GM21423 (cell line): ENCODE measurements around the gene PSMC5.
"Not testable (repeated sequence)": the region's sequence is repeated elsewhere in the genome, so short reads cannot be mapped to it uniquely, and the experiment has no call there.

Experiments
- ATAC-seq: cut with Tn5 transposase; IDR thresholded peaks from one replicate; pipeline ENCODE4 v1.9.1; 2021; ENCODE audit warnings: mild to moderate bottlenecking, moderate library complexity; ENCODE audit not compliant: unreplicated experiment

PSMC5 gene

GRCh38 chr17:63870292-63870665 lies 43.0 kb downstream of the PSMC5 start:
- ATAC-seq, result not testable (repeated sequence)

- ATAC-seq, result not testable (repeated sequence)
Observed at GRCh38 chr17:63871646-63872365, 44.6 kb downstream of the PSMC5 start.

DNA sequence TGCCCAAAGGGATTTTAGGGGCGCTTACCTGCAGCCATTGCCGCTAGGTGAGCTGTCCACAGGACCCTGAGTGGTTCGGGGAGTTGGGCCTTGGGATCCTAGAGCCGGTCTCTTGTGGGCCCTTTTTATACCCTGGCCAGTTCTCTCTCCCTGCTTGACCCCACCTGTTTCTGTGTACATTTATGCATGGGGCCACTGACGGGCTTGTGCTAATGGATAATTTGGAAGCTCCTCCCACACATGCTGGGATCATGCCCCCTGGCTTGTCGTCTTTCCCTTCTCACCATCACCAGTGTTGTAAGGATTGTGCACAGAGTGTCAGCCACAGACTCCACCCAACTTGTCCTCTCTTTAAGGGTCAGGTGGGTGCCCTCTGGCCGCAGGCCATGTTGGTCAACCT lies 46.3 kb downstream of the PSMC5 start, which contains the start of gene CSH2:
TSS of gene CSH2 (minus strand) at position 101 of the 400 bp plus-strand sequence. CDS start at position 38, 63 bp downstream.
- not testable (repeated sequence) for ATAC-seq

DNA sequence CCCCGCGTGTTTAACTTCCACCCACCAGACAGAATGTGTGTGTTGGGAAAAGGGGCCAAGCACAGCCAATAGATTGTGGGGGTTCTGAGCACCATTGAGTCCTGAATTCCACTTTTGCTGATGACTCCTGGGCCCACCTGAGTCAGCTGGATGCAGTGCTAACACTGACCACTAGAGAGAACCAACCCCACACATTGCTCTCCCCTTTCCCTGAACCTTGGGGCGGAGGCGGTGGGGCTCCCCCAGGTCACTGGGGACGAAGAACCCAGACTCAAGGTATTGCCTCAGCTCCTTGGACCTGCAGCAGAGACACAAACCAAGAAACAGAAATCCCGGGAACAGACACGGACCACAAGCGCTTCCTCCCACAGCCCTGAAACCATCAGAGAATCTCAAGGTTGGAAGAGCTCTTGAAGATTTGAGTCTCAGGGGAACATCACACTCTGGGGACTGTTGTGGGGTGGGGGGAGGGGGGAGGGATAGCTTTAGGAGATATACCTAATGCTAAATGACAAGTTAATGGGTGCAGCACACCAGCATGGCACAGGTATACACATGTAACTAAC lies 46.9 kb downstream of the PSMC5 start:
- ATAC-seq, result not testable (repeated sequence)

GRCh38 chr17:63874693-63875092 lies 47.5 kb downstream of the PSMC5 start:
- ATAC-seq, result not testable (repeated sequence)

DNA sequence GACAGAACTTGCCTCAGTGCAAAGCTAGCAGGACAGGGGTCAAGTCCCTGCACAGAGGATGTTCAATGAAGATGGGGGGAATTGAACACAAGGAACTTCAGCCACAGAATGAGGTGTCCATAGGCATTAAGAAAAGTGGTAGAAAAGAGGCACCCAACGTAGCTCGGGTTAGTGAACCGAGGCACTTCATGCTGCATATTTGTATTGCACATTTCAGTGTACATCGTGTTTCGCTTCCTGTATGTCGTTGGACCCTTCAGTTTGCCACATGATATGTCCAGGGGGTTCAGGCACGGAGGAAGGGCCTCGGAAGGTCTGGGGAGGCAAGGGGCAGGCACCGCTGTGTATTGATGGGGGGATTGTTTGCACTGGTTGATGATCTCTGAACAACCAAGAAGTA lies 51.2 kb downstream of the PSMC5 start:
- ATAC-seq, result not testable (repeated sequence)

DNA sequence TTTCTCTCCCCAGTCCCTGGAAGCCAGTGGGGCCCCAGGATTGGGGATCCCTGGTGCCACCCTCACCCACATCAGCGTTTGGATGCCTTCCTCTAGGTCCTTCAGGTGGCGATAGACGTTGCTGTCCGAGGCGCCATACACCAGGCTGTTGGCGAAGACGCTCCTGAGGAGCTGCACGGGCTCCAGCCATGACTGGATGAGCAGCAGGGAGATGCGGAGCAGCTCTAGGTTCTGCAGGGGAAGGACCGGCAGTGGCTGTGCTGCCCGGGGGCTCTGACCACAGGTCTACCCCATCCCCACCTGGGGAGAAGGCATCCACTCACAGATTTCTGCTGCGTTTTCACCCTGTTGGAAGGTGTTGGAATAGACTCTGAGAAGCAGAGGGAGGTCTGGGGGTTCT lies 53.5 kb downstream of the PSMC5 start:
- ATAC-seq, result no peak

DNA sequence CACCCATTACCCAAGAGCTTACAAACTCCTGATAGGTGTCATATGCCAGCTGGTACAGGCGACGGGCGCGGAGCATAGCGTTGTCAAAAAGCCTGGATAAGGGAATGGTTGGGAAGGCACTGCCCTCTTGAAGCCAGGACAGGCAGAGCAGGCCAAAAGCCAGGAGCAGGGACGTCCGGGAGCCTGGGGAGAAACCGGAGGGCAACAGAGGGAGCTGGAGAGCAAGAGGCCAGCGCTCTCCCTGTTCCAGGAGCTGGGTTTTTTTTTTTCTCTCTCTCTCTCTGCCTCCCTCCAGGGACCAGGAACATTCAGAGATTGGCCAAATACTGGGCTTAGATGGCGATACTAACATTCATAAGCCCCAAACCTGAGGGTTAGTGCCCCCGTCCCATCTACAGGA lies 54.1 kb downstream of the PSMC5 start:
- not testable (repeated sequence) for ATAC-seq
